ENCODE results near the gene SMAD4.
"Not testable (repeated sequence)": the region's sequence is repeated elsewhere in the genome, so short reads cannot be mapped to it uniquely, and the experiment has no call there.

The SMAD4 gene

GRCh38 chr18:51074605-51075004, 44.6 kb downstream of the SMAD4 start:
- DNase-seq = no peak

GRCh38 chr18:51076503-51076902, 46.5 kb downstream of the SMAD4 start:
- no peak for DNase-seq

- DNase-seq = no peak
These were observed 47.2 kb downstream of the SMAD4 start for GRCh38 chr18:51077217-51077616.

- DNase-seq = no peak
These were observed 48.0 kb downstream of the SMAD4 start for GRCh38 chr18:51078026-51078425.

- no peak for DNase-seq
These were observed 52.7 kb downstream of the SMAD4 start for GRCh38 chr18:51082571-51083267.

- DNase-seq = no peak
These were observed 53.4 kb downstream of the SMAD4 start for GRCh38 chr18:51083398-51083797.

GRCh38 chr18:51088410-51088809, 58.4 kb downstream of the SMAD4 start:
- no peak for DNase-seq

- no peak for DNase-seq
These were observed 59.7 kb downstream of the SMAD4 start for GRCh38 chr18:51089691-51090090.

- no peak for DNase-seq
These were observed 61.3 kb downstream of the SMAD4 start for GRCh38 chr18:51091270-51091669.

- no peak for DNase-seq
These were observed 62.1 kb downstream of the SMAD4 start for GRCh38 chr18:51092117-51092516.

- not testable (repeated sequence) for DNase-seq
These were observed 63.0 kb downstream of the SMAD4 start for GRCh38 chr18:51092967-51093366.

- DNase-seq = no peak
These were observed 67.2 kb downstream of the SMAD4 start for GRCh38 chr18:51097021-51097822.

- no peak for DNase-seq
These were observed 68.1 kb downstream of the SMAD4 start for GRCh38 chr18:51098082-51098481.

- no peak for DNase-seq
These were observed 68.5 kb downstream of the SMAD4 start for GRCh38 chr18:51098513-51098912.

- DNase-seq = no peak
These were observed 70.5 kb downstream of the SMAD4 start for GRCh38 chr18:51100385-51101120.

GRCh38 chr18:51107082-51107481, 77.1 kb downstream of the SMAD4 start:
- no peak for DNase-seq

GRCh38 chr18:51107598-51108305, 77.7 kb downstream of the SMAD4 start:
- no peak for DNase-seq

GRCh38 chr18:51108330-51108729, 78.3 kb downstream of the SMAD4 start:
- no peak for DNase-seq

GRCh38 chr18:51110073-51110797, 80.2 kb downstream of the SMAD4 start:
- DNase-seq = peak; percentile 47

GRCh38 chr18:51111633-51112355, 81.8 kb downstream of the SMAD4 start:
- not testable (repeated sequence) for DNase-seq

GRCh38 chr18:51116996-51117395, 87.0 kb downstream of the SMAD4 start:
- not testable (repeated sequence) for DNase-seq

Measured in effector CD8-positive, alpha-beta T cell (primary cell).